RWPE2 (cell line): Measurements from ENCODE around the gene DAB2.
A peak's percentile ranks its signal among the peaks of the same experiment; 100 is the strongest.

Source experiments
- ATAC-seq: fragments of 200-7000 bp; cut with Tn5 transposase; 3 replicates; pipeline ENCODE4 v1.9.1; 2021; ENCODE audit warnings: low read depth
- DNase-seq: peaks from one replicate; pipeline ENCODE4 v3.0.0-alpha.2; 2020; ENCODE audit warnings: low spot score
- H3K27ac ChIP-seq: fragments of 450-650 bp; 2 replicates; pipeline ENCODE4 v1.5.1; 2017; ENCODE audit warnings: mild to moderate bottlenecking; ENCODE audit not compliant: poor library complexity, severe bottlenecking
- H3K27me3 ChIP-seq: fragments of 250-450 bp; sonication (Bioruptor Pico); 2 replicates; pipeline ENCODE4 v1.5.1; 2021; ENCODE audit warnings: mild to moderate bottlenecking, moderate library complexity; ENCODE audit not compliant: insufficient read depth, poor library complexity, severe bottlenecking
- H3K36me3 ChIP-seq: fragments of 250-450 bp; sonication (Bioruptor Pico); 2 replicates; pipeline ENCODE4 v1.5.1; 2020; ENCODE audit warnings: low read depth, mild to moderate bottlenecking, moderate library complexity
- H3K4me1 ChIP-seq: fragments of 250-450 bp; sonication (Bioruptor Pico); 2 replicates; pipeline ENCODE4 v1.5.1; 2021; ENCODE audit warnings: mild to moderate bottlenecking, moderate library complexity; ENCODE audit not compliant: insufficient read depth, poor library complexity, severe bottlenecking
- H3K4me3 ChIP-seq: fragments of 250-450 bp; sonication (Bioruptor Pico); 2 replicates; pipeline ENCODE4 v1.5.1; 2021; ENCODE audit warnings: mild to moderate bottlenecking, moderate library complexity; ENCODE audit not compliant: severe bottlenecking
- H3K9me3 ChIP-seq: fragments of 250-450 bp; sonication (Bioruptor Pico); 2 replicates; pipeline ENCODE4 v1.5.1; 2021; ENCODE audit warnings: mild to moderate bottlenecking, moderate library complexity; ENCODE audit not compliant: severe bottlenecking
- TF ChIP-seq, protein P1 (sequence below): fragments of 450-650 bp; IDR thresholded peaks from one replicate; pipeline ENCODE4 v1.5.1; 2017; ENCODE audit warnings: mild to moderate bottlenecking, moderate library complexity; ENCODE audit not compliant: poor library complexity, severe bottlenecking

Gene DAB2

DNA sequence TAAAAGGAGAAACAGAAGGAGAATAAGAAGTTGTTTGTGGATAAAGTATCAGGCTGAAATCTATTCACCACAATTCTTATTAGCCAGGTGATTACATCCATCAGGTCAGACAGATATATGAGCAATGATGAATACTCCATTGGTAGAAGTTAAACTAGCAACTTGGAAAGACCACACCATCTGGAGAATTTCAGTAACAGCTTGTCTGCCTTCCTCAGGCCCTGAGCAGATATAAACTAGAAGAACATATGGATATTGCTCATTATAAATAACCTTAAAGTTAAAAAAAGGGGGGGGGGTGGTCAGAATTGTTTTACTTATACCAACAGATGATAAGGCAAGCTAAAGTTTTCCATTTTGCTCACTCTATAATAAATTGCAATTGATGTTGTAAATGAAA is 10.4 kb downstream of the DAB2 start:
- Histone ChIP-seq H3K27ac (no peak overlapping the region), H3K4me3 (no peak overlapping the region), H3K36me3 (no peaks in the 10 kb centered on the region), H3K9me3 (no peaks in the 10 kb centered on the region), H3K4me1 (peaks cover 27% of the 10 kb centered on the region), H3K27me3 (no peaks in the 10 kb centered on the region)
- ATAC-seq, result no peak
- TF ChIP-seq, protein P1, sequence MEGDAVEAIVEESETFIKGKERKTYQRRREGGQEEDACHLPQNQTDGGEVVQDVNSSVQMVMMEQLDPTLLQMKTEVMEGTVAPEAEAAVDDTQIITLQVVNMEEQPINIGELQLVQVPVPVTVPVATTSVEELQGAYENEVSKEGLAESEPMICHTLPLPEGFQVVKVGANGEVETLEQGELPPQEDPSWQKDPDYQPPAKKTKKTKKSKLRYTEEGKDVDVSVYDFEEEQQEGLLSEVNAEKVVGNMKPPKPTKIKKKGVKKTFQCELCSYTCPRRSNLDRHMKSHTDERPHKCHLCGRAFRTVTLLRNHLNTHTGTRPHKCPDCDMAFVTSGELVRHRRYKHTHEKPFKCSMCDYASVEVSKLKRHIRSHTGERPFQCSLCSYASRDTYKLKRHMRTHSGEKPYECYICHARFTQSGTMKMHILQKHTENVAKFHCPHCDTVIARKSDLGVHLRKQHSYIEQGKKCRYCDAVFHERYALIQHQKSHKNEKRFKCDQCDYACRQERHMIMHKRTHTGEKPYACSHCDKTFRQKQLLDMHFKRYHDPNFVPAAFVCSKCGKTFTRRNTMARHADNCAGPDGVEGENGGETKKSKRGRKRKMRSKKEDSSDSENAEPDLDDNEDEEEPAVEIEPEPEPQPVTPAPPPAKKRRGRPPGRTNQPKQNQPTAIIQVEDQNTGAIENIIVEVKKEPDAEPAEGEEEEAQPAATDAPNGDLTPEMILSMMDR, result no peak
- DNase-seq, result no peak

DNA sequence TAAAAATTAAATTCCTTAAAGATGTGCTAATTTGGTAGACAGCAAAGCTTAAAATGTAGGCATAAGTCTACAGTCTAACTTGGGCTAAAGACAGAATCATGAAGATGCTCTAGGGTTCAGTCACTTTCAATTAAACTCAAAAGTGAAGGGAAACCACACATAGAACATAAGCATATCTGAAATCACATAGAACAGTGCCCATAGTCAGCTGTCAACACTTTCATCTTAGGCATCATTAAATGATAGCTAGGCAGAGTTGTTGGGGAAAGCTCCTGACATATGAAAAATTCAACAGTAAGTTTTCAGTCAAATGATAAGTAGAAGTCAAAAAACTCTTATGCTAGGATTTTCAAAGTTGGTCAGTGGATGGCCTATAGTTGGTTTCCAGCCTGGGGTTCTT is 11.0 kb downstream of the DAB2 start:
- Histone ChIP-seq H3K36me3 (no peaks in the 10 kb centered on the region), H3K4me1 (peaks cover 27% of the 10 kb centered on the region), H3K27ac (no peak overlapping the region), H3K9me3 (no peaks in the 10 kb centered on the region), H3K4me3 (no peak overlapping the region), H3K27me3 (no peaks in the 10 kb centered on the region)
- no peak for DNase-seq
- ATAC-seq, result no peak
- TF ChIP-seq, protein P1, result no peak

DNA sequence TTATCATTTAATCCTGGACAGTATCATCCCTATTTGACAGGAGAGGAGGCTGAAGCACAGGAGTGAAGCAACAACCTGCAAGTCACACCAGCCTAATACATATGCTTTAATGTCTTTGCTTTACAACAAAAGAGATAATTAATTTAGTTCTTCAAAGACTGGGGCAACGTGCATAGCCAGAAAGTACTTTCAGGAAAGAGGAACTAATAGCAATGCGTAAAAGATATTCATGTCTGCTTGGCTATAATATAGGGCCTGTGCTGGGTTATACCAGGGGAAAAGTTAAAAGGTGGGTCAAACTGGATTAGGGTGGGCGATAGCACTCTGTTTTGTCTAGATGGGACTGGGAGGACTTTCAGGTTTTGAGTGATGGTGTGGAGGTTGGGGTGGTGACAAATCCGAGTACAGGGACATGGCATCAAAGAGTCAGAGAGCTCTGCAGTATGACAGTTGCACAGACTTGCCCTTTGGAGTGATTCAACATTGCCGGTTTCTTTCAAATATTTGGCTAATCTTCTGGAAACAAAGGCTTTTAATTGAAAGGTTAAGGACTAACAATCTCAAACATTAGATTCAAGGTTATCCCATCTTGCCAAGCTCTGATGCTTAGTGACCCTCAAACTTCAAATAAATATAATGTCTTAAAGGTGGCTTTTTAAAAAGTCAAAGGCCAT is 11.9 kb downstream of the DAB2 start:
- peak; percentile 62 for ATAC-seq
- Histone ChIP-seq H3K27ac (no peak overlapping the region), H3K4me3 (no peak overlapping the region), H3K27me3 (no peaks in the 10 kb centered on the region), H3K4me1 (peaks cover 27% of the 10 kb centered on the region), H3K36me3 (no peaks in the 10 kb centered on the region), H3K9me3 (no peaks in the 10 kb centered on the region)
- TF ChIP-seq, protein P1, result no peak
- DNase-seq, result no peak

DNA sequence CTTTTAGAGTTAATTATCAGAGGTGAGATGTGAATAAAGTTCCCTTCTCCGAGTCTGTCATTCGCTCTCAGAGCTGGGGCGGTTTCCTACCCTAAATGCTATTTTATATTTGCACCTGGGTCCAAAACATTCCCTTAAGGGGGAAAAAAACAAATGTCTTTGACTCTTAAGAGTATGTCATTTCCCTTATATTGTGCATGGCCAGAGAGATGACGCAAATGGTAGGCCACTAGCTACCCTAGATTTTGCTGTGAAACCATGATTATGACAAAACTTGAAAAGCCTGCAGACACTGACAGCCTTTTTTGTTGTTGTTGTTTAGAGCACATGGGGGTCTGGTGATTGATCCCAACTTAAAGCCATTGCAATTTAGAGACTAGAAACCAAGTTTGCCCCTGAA is 12.8 kb downstream of the DAB2 start:
- Histone ChIP-seq H3K9me3 (no peaks in the 10 kb centered on the region), H3K27me3 (no peaks in the 10 kb centered on the region), H3K4me3 (no peak overlapping the region), H3K36me3 (no peaks in the 10 kb centered on the region), H3K4me1 (peaks cover 27% of the 10 kb centered on the region), H3K27ac (no peak overlapping the region)
- TF ChIP-seq, protein P1, result no peak
- no peak for DNase-seq
- ATAC-seq, result no peak

DNA sequence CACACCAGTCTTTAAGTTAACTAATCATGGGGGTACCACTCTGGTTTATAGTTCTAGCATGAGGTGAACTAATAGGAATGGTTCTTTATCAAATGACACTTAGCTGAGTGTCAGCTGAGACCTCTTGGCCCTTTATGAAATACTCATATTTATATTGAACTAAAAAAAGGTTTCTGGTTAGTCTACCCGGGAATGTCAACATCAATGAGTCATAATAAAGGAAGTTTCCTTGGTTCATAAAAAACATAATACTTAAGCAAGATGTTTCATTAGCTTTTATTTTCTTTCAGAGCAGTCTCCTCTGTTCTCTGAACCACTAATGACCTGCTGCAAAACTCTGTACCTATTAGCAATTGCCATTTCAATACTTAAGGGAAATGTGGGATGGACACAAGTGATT is 13.7 kb downstream of the DAB2 start:
- H3K27ac ChIP-seq, result no peak overlapping the region
- TF ChIP-seq, protein P1, result no peak
- H3K9me3 ChIP-seq, result no peaks in the 10 kb centered on the region
- ATAC-seq, result peak; percentile 85
- no peaks in the 10 kb centered on the region for H3K27me3 ChIP-seq
- DNase-seq, result no peak
- H3K4me1 ChIP-seq, result peaks cover 27% of the 10 kb centered on the region
- H3K36me3 ChIP-seq, result no peaks in the 10 kb centered on the region
- no peak overlapping the region for H3K4me3 ChIP-seq
